ENCODE measurements around the gene LTB4R2.

Gene LTB4R2

GRCh38 chr14:24339284-24340151 is 29.6 kb downstream of the LTB4R2 start, which contains the start of gene RIPK3:
TSS of gene RIPK3 (minus strand) at chr14:24339991. CDS start at chr14:24339826, 165 bp downstream.
- ATAC-seq, result no peak

GRCh38 chr14:24340606-24341005 is 30.7 kb downstream of the LTB4R2 start:
- no peak for ATAC-seq
- TF ChIP-seq OSR1 (CRISPR knock-in tag; IDR thresholded peaks at IDR 0.05) (no peak), CSRNP3 (CRISPR knock-in tag; IDR thresholded peaks at IDR 0.05) (no peak), CREB5 (CRISPR knock-in tag; IDR thresholded peaks at IDR 0.05; ENCODE audit: low read depth) (no peak), CSDC2 (CRISPR knock-in tag; IDR thresholded peaks at IDR 0.05) (no peak), PPARA (CRISPR knock-in tag; IDR thresholded peaks at IDR 0.05; ENCODE audit: borderline replicate concordance) (no peak), SNAI2 (CRISPR knock-in tag; IDR thresholded peaks at IDR 0.05) (no peak), ESRRG (CRISPR knock-in tag; IDR thresholded peaks at IDR 0.05) (no peak), ZNF565 (CRISPR knock-in tag; conservative IDR thresholded peaks at IDR 0.05; ENCODE audit: low read depth) (no peak), TSHZ2 (CRISPR knock-in tag; IDR thresholded peaks at IDR 0.05) (no peak), ZFP30 (CRISPR knock-in tag; IDR thresholded peaks at IDR 0.05) (no peak), GLIS3 (CRISPR knock-in tag; IDR thresholded peaks at IDR 0.05) (no peak), BACH2 (CRISPR knock-in tag; IDR thresholded peaks at IDR 0.05; ENCODE audit: borderline replicate concordance) (no peak), ZFP3 (CRISPR knock-in tag; IDR thresholded peaks at IDR 0.05) (no peak), RARB (CRISPR knock-in tag; IDR thresholded peaks at IDR 0.05) (no peak)

More at GRCh38 chr14:24339284-24340151, 29.6 kb downstream of the LTB4R2 start, which contains the start of gene RIPK3:
- TF ChIP-seq ZC3H10 (CRISPR knock-in tag; IDR thresholded peaks at IDR 0.05) (no peak), CSDC2 (CRISPR knock-in tag; IDR thresholded peaks at IDR 0.05) (no peak), ZNF70 (CRISPR knock-in tag; IDR thresholded peaks at IDR 0.05) (no peak), OSR1 (CRISPR knock-in tag; IDR thresholded peaks at IDR 0.05) (no peak), SNAI2 (CRISPR knock-in tag; IDR thresholded peaks at IDR 0.05) (no peak)

GRCh38 chr14:24342889-24343288 is 32.9 kb downstream of the LTB4R2 start:
- TF ChIP-seq ZNF565 (CRISPR knock-in tag; conservative IDR thresholded peaks at IDR 0.05; ENCODE audit: low read depth) (no peak), SNAI2 (CRISPR knock-in tag; IDR thresholded peaks at IDR 0.05) (no peak), TCF4 (CRISPR knock-in tag; IDR thresholded peaks at IDR 0.05; ENCODE audit: borderline replicate concordance) (no peak), TSHZ2 (CRISPR knock-in tag; IDR thresholded peaks at IDR 0.05) (no peak)

More at GRCh38 chr14:24342889-24343288, 32.9 kb downstream of the LTB4R2 start:
- ATAC-seq, result no peak
